GM13976 (cell line): ENCODE data around the gene CENPF.

Source experiments
- DNase-seq: peaks from one replicate; pipeline ENCODE4 v3.0.0; 2012; ENCODE audit warnings: low spot score
- CTCF ChIP-seq: IDR thresholded peaks from 2 replicates; pipeline ENCODE4 v1.5.1; 2012; ENCODE audit warnings: borderline replicate concordance, mild to moderate bottlenecking; ENCODE audit not compliant: insufficient read depth; ENCODE audit errors: extremely low read depth, missing control alignments, control extremely low read depth
- in situ Hi-C: fragments of 300-500 bp; cut with MboI; formaldehyde crosslinking; loops from one replicate; pipeline ENCODE4 v1.12.0; 2022; ENCODE audit warnings: low sequenced_read_pairs, mixed read lengths, inconsistent platforms; ENCODE audit not compliant: unreplicated experiment

Gene CENPF

DNA sequence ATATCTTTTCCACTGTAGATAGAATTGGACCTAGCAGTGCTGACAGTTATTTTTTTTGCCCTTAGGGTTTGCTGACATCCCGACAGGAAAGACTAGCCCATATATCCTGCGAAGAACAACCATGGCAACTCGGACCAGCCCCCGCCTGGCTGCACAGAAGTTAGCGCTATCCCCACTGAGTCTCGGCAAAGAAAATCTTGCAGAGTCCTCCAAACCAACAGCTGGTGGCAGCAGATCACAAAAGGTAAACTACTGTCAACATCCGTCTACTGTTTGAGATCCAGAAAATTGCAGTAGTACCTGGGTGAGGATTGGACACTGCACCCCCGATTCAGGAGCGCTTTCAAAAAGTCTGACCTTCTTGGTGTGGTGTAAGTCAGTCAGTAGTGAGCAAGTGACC, 55.8 kb downstream of the CENPF start:
- in situ Hi-C loops, result loop anchor here (25.0 kb wide), 1 partner anchor 854 kb away; no protein-coding TSS in a partner anchor
- no peak for DNase-seq
- TF ChIP-seq CTCF, result no peak

DNA sequence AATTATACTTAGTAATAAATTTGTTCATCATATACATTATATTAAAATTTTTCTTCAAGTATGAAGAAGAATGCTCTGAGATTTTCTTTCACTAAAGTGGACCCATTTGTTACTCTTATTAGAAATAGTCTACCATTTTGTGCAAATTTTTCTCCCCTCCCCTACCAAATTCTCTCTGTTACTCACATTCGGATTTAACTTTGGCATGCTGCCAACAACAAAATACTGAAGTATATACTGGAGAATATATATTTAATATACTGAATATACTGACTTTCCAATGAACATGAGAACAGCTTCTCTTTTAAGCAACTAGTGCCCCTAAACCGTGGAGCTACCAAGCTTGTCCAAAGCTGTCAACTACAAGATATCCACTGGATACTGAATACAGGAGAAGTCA, 57.2 kb downstream of the CENPF start:
- no peak for DNase-seq
- in situ Hi-C loops, result loop anchor here (25.0 kb wide), 1 partner anchor 852 kb away; no protein-coding TSS in a partner anchor
- no peak for TF ChIP-seq CTCF

- no peak for TF ChIP-seq CTCF
- no peak for DNase-seq
- in situ Hi-C loops, result loop anchor here (25.0 kb wide), 1 partner anchor 851 kb away; no protein-coding TSS in a partner anchor
Measured at GRCh38 chr1:214660900-214661299, 57.9 kb downstream of the CENPF start.

DNA sequence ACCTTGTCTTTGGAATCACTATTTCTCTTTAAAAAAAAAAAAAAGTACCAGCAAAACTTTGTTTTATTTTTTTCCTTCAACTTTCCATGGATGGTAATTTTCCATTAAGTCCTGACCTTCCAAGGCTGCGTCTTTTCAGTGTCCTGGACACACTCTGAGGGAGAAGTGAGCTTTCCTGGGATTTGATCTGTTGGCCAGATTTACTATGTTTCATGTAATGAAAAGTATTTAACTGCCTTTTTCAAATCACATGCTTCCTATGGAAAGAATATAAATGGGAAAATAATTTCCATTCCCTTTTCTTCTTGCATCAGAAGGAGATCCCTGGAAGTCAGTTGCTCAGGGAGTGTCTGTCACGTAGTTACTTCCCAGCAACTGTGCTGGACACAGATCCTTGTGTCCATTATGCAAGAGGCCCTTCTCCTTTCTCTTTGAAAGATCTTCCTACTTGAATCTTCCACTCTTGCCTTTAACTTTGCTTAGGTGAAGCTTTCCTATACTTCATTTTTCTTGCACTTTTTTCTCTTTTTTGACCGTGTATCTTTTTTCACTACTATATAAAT, 59.3 kb downstream of the CENPF start:
- in situ Hi-C loops, result loop anchor here (25.0 kb wide), 1 partner anchor 850 kb away; no protein-coding TSS in a partner anchor

DNA sequence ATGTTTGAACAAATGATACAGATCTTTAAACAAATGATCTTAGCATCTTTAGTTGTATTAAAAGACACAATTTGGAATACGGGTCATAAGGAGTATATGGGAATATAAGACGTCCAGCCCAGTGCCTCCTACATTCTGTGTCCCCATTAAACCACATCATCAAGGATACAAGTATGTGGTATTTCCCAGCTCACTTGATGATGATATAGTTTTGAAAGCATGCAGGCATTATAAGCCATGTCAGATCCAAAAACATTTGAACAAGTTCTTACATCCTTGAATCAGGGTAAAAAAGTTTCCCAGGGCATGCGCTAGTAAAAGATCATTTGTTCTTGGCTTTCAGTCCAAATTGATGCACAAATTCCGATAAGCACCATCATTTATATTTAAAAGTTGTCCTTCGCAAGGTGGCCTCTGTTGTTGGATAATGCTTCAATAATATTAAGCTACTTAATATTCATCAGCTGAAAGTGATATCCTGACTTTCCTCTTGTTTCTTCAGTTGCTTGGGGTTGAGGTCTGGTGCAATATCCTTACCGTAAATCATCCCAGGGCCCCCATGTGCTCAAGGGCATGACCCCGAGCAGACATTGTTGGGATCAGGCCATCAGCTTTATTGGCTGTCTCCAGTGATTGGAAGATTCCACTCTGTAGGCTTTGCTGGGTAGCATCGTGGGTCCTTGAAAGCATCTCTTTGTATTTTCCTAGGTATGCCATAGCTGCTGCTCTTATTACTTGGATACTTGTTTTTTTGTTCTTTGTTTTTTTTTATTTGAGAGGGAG, 61.8 kb downstream of the CENPF start:
- DNase-seq, result no peak
- no peak for TF ChIP-seq CTCF
- in situ Hi-C loops, result loop anchor here (25.0 kb wide), 1 partner anchor 847 kb away; no protein-coding TSS in a partner anchor

More for the DNA sequence above, 59.3 kb downstream of the CENPF start:
- no peak for TF ChIP-seq CTCF
- DNase-seq, result no peak

GRCh38 chr1:214665606-214666110, 62.7 kb downstream of the CENPF start:
- TF ChIP-seq CTCF, result no peak
- DNase-seq, result no peak
- in situ Hi-C loops, result loop anchor here (25.0 kb wide), 1 partner anchor 847 kb away; no protein-coding TSS in a partner anchor
